NCI-H146 treated with DMSO at 0.1 percent for 48 hours (cell line): ENCODE measurements around the gene SARDH.

ENCODE experiments used
- DNase-seq: peaks from one replicate; lab custom pipeline; 2025; ENCODE audit not compliant: unreplicated experiment; lab: John Stamatoyannopoulos, UW

SARDH gene

GRCh38 chr9:133705576-133705975, 32.6 kb downstream of the SARDH start:
- DNase-seq = no peak

- DNase-seq = no peak
Measured at GRCh38 chr9:133704711-133705181, 33.4 kb downstream of the SARDH start.

GRCh38 chr9:133703591-133704399, 34.4 kb downstream of the SARDH start:
- peak; percentile 15 for DNase-seq

DNA sequence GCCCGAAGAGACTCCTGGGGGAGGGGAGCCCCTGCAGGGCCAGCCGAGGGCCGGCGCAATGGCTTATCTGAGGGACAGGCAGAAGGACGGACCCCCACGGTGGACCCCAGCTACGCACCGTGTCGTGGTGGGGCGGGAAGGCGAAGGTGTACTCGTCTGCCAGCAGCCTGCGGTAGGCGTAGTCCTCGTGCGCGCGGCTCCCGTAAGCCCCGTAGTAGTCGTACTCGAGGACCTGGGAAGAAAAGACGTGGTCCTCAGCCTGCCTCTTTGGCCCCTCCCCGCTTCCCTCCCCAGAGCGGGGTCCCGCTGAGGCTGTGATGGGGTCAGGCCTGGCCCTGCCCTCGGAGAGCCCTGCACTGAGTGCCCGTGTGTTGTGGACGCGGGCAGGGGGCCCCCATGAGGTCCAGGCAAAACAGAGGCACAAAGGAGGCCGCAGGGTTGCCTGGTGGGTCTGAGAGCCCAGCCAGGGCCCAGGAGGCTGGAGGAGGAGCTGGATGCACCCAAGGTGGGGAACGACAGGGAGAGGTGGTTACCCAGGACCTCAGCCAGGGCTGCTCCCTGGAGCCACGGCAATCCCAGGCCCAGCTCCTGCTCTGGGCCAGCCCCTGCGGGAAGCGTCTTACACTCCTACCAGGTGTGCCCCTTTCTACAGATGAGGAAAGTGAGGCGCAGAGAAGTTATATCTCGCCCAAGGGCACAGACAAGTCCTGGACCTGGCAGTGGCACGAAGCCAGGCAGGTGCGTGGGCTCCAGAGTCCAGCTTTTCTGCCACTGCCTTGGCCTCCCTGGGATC, 35.2 kb downstream of the SARDH start:
- no peak for DNase-seq

DNA sequence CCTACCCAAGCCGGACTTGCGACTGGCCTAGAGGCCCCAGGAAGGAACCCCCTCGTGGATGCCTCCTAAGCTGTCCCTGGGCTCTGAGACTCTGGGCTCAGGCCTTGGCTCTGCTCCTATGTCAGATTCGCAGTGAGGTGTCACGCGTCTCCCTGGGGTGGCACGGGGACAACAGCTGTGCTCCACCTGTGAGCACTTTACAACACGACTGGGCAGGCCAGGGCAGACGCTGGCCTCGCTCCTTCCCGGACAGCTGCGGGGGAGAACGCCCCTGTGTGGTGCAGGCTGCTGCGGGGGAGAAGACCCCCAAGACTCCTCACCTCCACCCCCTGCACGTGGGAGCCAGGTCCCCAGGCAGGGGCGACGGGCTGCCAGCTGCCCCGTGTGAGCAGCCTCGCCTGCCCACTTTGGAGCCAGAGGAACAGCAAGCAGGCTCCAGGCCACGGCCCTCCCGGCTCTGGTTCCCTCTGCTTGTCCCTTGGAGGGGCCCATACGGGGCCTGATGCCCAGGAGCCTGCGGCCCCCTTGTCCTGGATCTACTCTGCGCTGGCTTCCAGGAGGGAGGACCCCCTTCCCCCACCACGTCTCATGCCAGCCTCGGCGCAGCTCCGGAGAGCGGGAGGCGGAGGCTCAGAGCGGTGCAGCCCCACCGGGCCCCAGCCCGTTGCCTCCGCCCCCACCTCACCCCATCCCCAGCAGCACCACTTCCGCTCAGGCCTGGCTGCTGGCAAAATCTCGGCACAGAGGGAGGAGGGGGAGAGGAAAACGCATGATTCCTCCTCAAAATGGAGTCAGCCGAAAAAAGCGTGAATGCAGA, 36.0 kb downstream of the SARDH start:
- DNase-seq = no peak

DNA sequence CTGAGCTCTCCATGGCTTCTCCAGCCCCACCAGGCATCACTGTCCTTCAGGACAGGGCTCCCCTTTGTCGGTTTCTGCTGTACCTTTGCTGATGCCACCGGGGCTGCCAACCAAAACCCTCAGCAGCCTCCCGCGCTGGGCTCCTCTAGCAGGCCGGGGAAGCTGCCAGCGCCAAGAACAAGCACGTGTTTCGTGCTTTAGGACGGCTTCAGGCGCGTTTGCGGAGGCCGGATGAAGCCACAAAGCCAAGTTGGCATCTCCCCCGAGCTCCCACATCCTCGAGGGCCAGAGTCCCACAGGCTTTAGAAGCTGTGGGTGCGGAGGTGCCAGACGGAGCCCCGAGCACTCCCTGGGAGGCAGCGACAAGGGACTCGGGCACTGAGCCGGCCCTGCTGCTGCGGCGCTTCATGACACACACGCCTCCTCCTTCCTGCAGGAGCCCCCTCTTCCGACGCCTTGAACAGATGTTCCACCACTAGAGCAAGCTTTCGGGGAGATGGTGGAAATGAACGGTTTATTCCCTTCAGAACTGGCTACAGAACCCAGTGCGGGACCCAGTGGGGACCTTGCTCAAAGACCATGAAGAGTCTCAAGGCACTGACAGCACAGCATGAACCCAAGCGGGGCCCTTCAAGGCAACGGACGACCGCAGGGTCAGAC, 36.7 kb downstream of the SARDH start:
- no peak for DNase-seq

GRCh38 chr9:133700819-133701320, 37.3 kb downstream of the SARDH start:
- no peak for DNase-seq

DNA sequence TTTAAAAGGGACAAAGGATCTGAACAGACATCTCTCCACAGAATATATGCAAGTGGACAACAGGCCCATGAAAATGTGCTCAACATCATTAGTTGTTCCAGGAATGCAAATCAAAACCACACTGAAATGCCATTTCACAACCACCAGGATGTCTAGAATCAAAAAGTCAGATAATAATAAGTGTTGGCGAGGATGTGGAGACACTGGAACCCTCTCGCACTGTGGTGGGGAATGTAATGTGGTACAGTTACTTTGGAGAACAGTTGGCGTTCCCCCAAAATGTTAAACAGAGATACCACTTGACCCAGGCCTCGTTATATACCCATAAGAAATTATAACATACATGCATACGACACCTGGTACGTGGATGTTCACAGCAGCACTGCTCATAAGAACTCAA, 38.6 kb downstream of the SARDH start:
- no peak for DNase-seq

GRCh38 chr9:133696071-133696472, 42.1 kb downstream of the SARDH start:
- no peak for DNase-seq

GRCh38 chr9:133694686-133695085, 43.5 kb downstream of the SARDH start:
- no peak for DNase-seq

GRCh38 chr9:133693703-133694529, 44.2 kb downstream of the SARDH start:
- DNase-seq = no peak

DNA sequence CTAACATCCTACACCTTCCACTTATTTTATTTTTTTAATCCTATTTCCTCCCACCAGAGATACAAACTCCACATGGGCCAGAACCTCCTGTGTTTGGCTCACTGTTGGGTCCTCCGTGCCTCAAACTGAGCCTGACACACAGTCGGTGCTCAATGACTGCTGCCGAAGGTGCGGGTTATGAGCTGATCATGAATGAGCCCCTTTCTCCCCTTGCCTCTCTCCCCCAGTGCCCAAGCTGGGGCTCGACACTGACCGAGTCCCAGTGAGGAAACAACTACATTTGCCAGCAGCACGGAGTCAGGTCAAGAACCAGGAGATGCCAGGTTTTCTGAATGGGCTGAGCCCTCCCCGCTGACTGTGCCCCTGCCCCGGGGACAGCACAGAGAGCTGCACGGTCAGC, 45.0 kb downstream of the SARDH start:
- no peak for DNase-seq

DNA sequence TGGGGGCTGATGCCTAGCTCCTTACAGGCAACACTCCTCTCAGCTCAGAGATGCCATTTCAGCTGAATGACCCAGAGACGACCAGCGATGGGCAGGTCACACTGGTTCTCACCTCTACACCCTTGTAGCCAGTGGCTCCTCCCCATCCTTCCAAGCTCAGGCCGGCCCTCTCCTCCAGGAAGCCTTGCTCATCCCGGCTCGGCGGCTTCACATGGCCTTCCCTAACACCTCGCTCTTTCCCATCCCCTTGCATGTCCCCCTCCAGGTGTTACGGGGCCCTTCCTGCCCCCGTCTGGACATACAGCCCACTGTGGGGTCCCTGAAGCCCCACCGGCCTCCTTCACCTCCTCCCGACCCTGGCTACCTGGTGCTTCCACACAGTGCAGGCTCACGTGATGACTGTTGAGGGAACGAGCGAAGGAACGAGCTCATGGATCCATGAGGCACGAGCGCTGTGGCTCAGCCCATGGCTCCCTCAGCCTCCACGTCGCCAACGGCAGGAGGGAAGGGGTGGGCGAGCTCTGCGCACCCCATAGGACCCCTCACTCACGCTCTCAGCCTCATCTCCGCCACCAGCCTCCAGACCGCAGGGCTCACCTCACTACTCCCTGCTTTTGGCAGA, 45.7 kb downstream of the SARDH start:
- no peak for DNase-seq

DNA sequence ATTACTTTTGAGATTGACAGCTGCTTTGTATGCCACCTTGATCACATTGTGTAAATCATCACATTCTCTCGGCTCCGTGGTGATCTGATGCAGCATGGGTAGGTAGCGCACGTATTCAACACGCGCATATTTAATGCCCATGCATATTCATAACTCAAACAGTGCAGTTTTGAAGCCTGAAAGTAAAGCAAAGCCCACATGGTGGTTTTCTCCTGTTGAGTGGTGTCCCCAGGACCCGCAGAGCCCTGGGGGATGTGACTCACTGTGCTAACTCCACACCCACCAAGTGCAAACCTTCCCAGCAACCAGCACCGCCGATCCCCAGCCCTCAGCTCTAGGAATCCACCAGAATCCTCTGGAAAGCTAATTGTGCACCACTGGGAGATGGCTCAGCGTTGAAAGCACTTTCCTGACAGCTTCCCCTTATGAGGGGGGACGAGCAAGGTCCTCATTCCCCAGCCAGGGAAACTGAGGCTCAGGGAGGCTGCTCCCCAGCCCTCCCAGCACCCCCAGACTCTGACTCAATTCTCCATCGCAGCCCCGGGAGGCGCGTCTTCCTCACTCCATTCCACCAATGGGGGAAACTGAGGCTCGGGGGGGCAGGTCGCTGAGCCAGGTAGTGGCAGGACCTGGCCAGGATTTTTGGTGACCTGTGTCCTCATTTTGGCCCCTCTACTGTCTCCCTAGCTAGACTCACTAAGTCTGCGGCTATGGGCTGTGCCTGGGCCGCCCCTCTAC, 46.4 kb downstream of the SARDH start:
- no peak for DNase-seq

DNA sequence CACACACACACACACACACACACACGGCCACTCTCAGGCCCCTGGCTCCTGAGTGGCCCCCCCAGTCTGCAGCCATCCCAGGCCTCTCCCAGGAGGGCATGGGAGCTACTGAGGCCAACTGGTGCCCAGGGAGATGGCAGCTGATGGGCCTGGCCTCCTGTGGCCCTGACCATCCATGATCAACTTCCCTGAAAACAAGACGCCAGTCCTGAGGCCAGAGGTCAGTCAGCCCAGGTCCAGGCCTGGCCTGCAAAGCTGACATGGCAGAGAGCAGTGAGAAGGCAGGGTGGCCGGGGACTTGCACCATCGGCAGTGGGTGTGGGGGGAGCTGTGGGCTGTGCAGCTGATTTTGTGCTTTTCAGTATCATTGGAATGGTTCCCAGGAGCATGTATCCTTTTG, 47.0 kb downstream of the SARDH start:
- DNase-seq = peak; percentile 1

- no peak for DNase-seq
Measured at GRCh38 chr9:133690081-133690561, 48.0 kb downstream of the SARDH start.

DNA sequence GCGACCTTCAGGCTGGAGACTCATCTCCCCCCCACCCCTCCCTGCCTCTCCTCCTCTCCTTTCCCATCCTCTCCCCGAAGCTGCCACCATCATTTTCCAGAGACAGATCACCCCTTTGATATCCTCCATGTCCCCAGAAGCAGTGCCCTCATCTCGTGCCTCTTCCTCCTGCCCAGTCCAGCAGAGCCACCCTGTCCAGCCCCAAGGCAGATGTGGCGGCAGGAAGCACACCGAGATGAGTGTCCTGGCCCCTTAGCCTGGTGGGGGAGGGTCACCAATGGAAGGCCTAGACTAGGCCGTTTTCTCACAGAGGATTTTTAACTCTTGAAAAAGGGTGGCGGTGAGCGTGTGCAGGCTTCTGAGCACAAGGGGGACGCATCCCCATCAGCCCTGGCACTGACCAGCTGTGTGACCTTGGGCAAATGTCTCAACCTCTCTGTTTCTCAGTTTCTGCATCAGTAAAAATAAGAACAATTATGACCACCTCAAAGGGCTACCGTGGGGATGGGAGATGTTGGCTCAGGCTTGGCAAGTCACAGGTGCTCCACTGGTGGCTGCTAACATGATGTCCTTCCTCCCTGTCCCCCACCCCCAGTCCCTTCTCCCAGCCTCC, 48.9 kb downstream of the SARDH start:
- no peak for DNase-seq
